ENCODE measurements around the gene PDE1C.

Gene PDE1C

GRCh38 chr7:31878875-31879274, 191.3 kb downstream of the PDE1C start:
- H3K4me3 ChIP-seq (ENCODE audit: control insufficient read depth, low read depth, low read length) = no peak overlapping the region
- no peak for DNase-seq (ENCODE audit: low read depth)
- TF ChIP-seq CTCF (conservative IDR thresholded peaks at IDR 0.05; ENCODE audit: control insufficient read depth, insufficient read depth, low read depth, low read length) = no peak

DNA sequence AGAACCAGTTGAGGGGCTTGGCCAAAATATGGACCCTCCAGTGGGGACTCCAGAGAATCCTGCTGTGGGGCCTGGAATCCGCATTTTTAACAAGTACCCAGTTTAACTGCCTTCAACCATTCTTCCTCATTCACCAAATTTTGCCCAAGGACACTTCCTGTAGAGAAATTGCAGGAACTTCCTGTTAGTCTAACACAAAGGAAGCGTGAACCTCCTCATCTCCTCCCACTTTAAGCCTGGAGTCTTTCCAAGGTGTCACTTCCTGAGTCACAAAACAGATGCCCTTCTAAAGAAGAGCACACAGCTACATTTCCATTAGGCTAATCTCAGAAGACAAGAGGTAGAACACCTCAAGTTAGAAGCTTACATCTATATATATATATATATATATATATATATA, 194.8 kb downstream of the PDE1C start:
- no peak for TF ChIP-seq CTCF (conservative IDR thresholded peaks at IDR 0.05; ENCODE audit: control insufficient read depth, insufficient read depth, low read depth, low read length)
- H3K4me3 ChIP-seq (ENCODE audit: control insufficient read depth, low read depth, low read length) = no peak overlapping the region
- DNase-seq (ENCODE audit: low read depth) = peak; percentile 10

DNA sequence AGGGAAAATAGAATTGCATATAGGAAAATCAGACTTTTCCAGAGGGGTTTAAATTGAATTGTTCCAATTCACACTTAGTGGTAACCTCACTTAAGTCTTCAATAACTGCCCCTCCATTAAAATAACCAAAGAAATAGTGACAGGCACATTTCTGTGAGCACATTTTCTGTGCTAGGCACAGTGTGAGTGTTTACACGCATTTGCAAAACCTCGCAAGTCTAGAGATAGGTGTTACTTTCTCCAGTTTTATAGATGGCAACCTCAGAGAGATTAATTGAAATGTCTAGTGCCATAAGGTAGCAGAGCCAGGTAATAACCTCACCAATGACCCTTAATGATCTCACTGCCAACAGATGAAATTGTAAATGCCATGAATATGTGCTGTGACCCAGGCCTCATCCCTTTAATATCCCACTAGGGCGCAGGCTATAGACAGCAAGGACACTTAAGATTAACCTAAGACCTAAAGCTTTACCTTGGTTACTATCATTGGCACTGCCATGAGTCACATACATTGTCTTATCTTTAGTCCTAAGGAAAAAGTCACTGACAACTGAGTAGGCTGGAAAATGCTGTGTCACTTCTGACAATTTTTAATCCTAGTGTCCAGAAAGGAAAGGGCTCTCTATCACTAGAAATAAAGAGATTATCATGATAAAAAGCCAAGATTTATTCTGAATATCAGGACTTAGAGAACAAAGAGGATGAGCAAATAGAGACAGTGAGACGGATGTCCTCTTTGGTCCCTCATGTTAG, 195.4 kb downstream of the PDE1C start:
- no peak for TF ChIP-seq CTCF (conservative IDR thresholded peaks at IDR 0.05; ENCODE audit: control insufficient read depth, insufficient read depth, low read depth, low read length)
- no peak for DNase-seq (ENCODE audit: low read depth)
- no peak overlapping the region for H3K4me3 ChIP-seq (ENCODE audit: control insufficient read depth, low read depth, low read length)

DNA sequence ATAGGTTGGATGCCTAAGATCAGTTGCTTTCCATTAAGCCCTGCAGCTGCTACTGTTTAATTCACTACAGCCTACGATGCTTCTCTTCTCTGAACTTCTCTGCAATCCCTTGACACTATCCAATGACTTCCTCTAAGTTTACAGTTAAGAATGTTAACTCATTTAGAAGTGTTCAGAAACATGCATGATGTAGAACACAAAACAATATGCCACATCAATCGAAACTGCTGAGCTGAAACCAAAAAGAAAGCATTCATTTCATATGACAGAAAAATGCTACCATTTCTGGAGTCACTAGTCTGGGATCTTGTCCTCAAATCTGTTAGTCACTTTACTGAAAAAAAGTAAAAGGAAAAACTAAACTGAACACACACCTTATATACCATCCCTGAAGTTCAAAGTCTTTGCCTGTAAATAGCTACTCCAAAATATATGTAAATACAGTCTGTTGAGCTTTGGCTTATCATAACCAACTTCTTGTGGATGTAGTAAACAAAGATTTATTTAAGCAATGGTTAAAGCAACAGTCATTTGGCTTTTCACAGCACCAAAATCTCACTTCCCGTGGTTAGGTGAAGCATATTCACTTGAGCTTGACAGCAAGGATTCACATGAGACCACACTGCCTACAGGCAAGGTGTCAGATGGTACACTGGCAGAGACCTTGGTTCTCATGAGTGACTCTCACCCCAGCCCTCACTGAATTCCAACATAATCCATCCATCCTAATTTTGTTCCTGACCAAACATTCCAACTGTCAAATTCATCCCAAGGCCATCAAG, 196.2 kb downstream of the PDE1C start:
- no peak overlapping the region for H3K4me3 ChIP-seq (ENCODE audit: control insufficient read depth, low read depth, low read length)
- DNase-seq (ENCODE audit: low read depth) = no peak
- TF ChIP-seq CTCF (conservative IDR thresholded peaks at IDR 0.05; ENCODE audit: control insufficient read depth, insufficient read depth, low read depth, low read length) = no peak

DNA sequence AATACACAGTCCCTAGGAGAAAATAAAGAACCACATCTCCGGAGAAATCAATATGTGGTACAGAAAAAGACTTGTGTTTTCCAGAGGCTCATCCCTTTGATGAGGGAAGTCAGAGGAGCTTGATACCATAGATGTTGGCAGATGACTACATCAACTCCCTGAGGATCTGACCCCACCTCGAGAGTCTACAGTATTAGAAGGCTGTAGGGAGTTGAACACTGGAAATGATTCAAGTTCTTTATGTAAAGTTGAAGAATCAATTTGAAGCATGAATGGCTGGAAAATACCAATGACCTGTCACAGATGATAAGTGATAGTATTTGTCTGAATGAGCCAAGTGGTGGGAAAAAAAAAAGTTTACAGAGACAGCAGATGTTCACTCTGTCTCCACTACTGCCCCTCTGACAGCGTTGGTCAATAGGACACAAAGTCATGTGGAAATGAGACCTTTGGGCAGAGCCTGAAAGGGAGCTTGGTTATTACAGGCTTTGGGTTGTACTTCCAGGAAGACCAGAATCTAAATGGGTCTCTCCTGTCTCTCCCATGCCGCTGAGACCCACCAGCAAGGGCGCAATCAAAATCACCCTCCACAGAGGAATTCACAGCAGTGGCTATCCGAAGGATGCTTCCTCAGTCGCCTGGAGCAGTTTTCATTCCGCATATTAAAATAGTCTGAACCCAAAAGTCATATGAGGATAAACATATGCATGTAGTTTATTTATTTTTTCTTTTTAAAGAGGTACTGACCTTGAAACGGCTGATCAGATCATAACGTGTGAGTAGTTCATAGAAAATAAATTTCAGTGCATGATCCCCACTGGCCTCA, 197.4 kb downstream of the PDE1C start:
- no peak for TF ChIP-seq CTCF (conservative IDR thresholded peaks at IDR 0.05; ENCODE audit: control insufficient read depth, insufficient read depth, low read depth, low read length)
- DNase-seq (ENCODE audit: low read depth) = no peak
- H3K4me3 ChIP-seq (ENCODE audit: control insufficient read depth, low read depth, low read length) = no peak overlapping the region

GRCh38 chr7:31864646-31865045, 205.6 kb downstream of the PDE1C start:
- H3K4me3 ChIP-seq (ENCODE audit: control insufficient read depth, low read depth, low read length) = no peak overlapping the region
- DNase-seq (ENCODE audit: low read depth) = no peak
- no peak for TF ChIP-seq CTCF (conservative IDR thresholded peaks at IDR 0.05; ENCODE audit: control insufficient read depth, insufficient read depth, low read depth, low read length)
